Stimulated activated CD4-positive, alpha-beta T cell treated with anti-CD3 and anti-CD28 coated beads, Interleukin-2, amount 100 ng/mL, for 48 hours (primary cell): Measurements from ENCODE around the gene BCORL1.
A peak's percentile ranks its signal among the peaks of the same experiment; 100 is the strongest.

Experiments used
- DNase-seq, 2 donors: peaks; one replicate each; pipeline ENCODE4 v3.0.0-alpha.2; 2020

BCORL1 gene

GRCh38 chrX:130060122-130061069 lies 78.0 kb downstream of the BCORL1 start:
- DNase-seq = peak; percentile 81 to 94

- DNase-seq = no peak
Measured at GRCh38 chrX:130066975-130067615, 84.7 kb downstream of the BCORL1 start.

- DNase-seq = no peak
Measured at GRCh38 chrX:130071611-130072344, 89.3 kb downstream of the BCORL1 start.

GRCh38 chrX:130072345-130072740 lies 89.9 kb downstream of the BCORL1 start:
- DNase-seq = no peak

- no peak for DNase-seq
Measured at GRCh38 chrX:130075777-130076176, 93.3 kb downstream of the BCORL1 start.

GRCh38 chrX:130079824-130080406 lies 97.5 kb downstream of the BCORL1 start:
- DNase-seq = peak in 1 of 2 donors; percentile 53

GRCh38 chrX:130080791-130081367 lies 98.4 kb downstream of the BCORL1 start:
- DNase-seq = no peak

GRCh38 chrX:130081421-130082045 lies 99.1 kb downstream of the BCORL1 start:
- no peak for DNase-seq

- DNase-seq = peak; percentile 55 to 66
Measured at GRCh38 chrX:130082244-130083106, 100.0 kb downstream of the BCORL1 start.

- no peak for DNase-seq
Measured at GRCh38 chrX:130083107-130083490, 100.7 kb downstream of the BCORL1 start.

- no peak for DNase-seq
Measured at GRCh38 chrX:130083656-130084382, 101.4 kb downstream of the BCORL1 start.

- no peak for DNase-seq
Measured at GRCh38 chrX:130084631-130085237, 102.3 kb downstream of the BCORL1 start.

GRCh38 chrX:130085551-130086446 lies 103.4 kb downstream of the BCORL1 start:
- no peak for DNase-seq

- DNase-seq = peak in 1 of 2 donors; percentile 44
Measured at GRCh38 chrX:130086447-130087206, 104.2 kb downstream of the BCORL1 start.

GRCh38 chrX:130090364-130090763 lies 107.9 kb downstream of the BCORL1 start:
- DNase-seq = no peak

GRCh38 chrX:130091980-130092522 lies 109.6 kb downstream of the BCORL1 start:
- peak; percentile 63 to 72 for DNase-seq

GRCh38 chrX:130093271-130093670 lies 110.8 kb downstream of the BCORL1 start:
- DNase-seq = no peak

- no peak for DNase-seq
Measured at GRCh38 chrX:130094696-130095095, 112.3 kb downstream of the BCORL1 start.
